Measurements from ENCODE around the gene DNTTIP2.

Gene DNTTIP2

GRCh38 chr1:93842750-93843500 lies 36.1 kb downstream of the DNTTIP2 start:
- TF ChIP-seq CTCF (IDR thresholded peaks at IDR 0.05): no peak

GRCh38 chr1:93841771-93842170 lies 37.2 kb downstream of the DNTTIP2 start:
- TF ChIP-seq CTCF (IDR thresholded peaks at IDR 0.05): no peak

- TF ChIP-seq CTCF (IDR thresholded peaks at IDR 0.05): no peak
Observed at GRCh38 chr1:93840956-93841482, 38.0 kb downstream of the DNTTIP2 start.

GRCh38 chr1:93839753-93840152 lies 39.3 kb downstream of the DNTTIP2 start:
- no peak for TF ChIP-seq CTCF (IDR thresholded peaks at IDR 0.05)

- TF ChIP-seq CTCF (IDR thresholded peaks at IDR 0.05): no peak
Observed at GRCh38 chr1:93839307-93839706, 39.7 kb downstream of the DNTTIP2 start.

- TF ChIP-seq CTCF (IDR thresholded peaks at IDR 0.05): no peak
Observed at GRCh38 chr1:93837961-93838360, 41.0 kb downstream of the DNTTIP2 start.

GRCh38 chr1:93829061-93829460 lies 49.9 kb downstream of the DNTTIP2 start:
- no peak for TF ChIP-seq CTCF (IDR thresholded peaks at IDR 0.05)
